ENCODE measurements around the gene CFAP299.

GRCh38 chr4:80309294-80310004, 26.1 kb upstream of the CFAP299 start:
- TF ChIP-seq CTCF (IDR thresholded peaks at IDR 0.05; ENCODE audit: insufficient read depth, low read length, poor library complexity, severe bottlenecking) = no peak
- TF ChIP-seq EZH2phosphoT487 (conservative IDR thresholded peaks at IDR 0.05; ENCODE audit: low read length) = no peak
